HG03045 (cell line): ENCODE data around the gene GRIK5.
"Not testable (repeated sequence)": the region's sequence is repeated elsewhere in the genome, so short reads cannot be mapped to it uniquely, and the experiment has no call there.

Experiments
- ATAC-seq: cut with Tn5 transposase; IDR thresholded peaks from one replicate; pipeline ENCODE4 v1.9.1; 2021; ENCODE audit warnings: mild to moderate bottlenecking, moderate library complexity; ENCODE audit not compliant: unreplicated experiment

Gene GRIK5

DNA sequence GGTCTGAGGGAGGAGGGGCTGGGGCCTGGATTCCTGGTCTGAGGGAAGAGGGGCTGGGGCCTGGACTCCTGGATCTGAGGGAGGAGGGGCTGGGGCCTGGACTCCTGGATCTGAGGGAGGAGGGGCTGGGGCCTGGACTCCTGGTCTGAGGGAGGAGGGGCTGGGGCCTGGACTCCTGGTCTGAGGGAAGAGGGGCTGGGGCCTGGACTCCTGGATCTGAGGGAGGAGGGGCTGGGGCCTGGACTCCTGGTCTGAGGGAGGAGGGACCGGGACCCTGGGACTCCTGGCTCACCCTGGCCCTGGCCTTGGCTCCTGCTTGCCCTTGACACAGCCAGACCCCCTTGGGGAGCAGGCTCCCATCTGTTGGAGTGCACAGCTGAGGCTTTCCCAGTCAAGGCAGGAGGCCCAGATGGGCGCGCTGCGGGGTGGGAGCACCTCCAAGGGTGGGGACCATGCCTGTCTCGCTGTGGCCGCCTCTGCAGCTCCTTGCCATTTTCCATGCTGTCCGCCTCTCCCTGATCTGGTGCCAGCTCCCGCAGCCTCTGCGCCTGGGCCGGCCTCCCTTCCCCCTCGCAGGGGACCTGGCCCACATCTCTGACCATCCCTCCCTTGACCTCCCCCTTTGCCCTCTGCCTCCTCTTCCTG, 78.0 kb downstream of the GRIK5 start:
- not testable (repeated sequence) for ATAC-seq

- no peak for ATAC-seq
Observed at GRCh38 chr19:41991025-41991424, 79.0 kb downstream of the GRIK5 start.

GRCh38 chr19:41990615-41991014, 79.4 kb downstream of the GRIK5 start:
- no peak for ATAC-seq

DNA sequence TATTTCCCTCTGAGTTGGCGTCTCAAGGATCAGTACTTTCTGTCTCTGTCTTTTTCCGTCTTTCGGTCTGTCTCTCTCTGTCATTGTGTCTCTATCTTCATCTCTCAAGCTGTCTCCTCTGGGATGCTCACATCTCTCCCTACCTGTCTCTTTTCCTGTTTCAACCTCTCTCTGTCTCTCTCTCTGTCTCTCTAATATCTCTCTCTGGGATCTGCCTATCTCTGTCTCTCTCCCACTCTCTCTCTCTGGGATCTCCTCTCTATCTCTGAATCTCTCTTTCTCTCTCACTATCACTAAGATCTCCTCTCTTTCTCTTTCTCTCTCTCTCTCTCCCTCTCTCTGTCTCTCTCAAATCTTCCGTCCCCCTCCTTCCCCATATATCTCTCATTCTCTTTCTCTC, 80.0 kb downstream of the GRIK5 start:
- no peak for ATAC-seq

GRCh38 chr19:41988947-41989346, 81.1 kb downstream of the GRIK5 start:
- ATAC-seq, result no peak

- ATAC-seq, result no peak
Observed at GRCh38 chr19:41987141-41987860, 82.7 kb downstream of the GRIK5 start.

DNA sequence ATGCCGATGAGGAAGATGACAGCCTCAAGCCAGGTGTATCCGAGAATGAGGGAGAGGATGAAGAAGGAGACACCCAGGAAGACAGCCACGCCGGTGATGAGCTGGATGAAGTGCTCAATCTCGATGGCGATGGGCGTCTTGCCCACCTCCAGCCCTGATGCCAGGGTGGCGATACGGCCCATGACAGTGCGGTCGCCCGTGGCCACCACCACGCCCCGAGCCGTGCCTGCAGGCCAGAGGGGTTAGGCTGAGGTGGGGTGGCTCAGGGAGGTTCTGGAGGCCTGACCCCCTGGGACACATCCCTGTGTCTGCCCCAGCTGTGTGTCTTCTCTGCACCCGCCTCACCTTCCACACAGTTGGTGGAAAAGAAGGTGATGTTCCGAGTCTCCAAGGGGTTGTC, 85.0 kb downstream of the GRIK5 start:
- ATAC-seq, result no peak

GRCh38 chr19:41981724-41982123, 88.3 kb downstream of the GRIK5 start:
- ATAC-seq, result no peak

DNA sequence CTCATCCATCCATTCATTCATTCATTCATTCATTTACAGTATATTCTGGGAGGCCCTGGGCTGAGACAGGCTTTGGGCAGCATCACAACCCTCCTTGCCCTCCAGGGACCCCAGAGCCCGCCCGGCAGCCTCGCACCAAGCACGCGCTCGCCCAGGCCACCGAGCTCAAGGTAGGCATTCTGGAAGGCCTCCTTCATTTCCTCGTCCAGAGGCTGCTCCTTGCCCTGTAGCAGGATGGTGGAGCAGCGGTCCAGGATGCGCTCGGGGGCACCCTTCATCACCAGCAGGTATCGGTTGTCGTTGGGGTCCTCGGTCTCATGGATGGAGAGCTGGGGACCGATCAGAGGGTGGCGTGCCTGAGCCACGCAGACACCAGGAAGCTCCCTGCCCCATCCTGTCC, 91.5 kb downstream of the GRIK5 start:
- ATAC-seq, result no peak

GRCh38 chr19:41977916-41978315, 92.1 kb downstream of the GRIK5 start:
- ATAC-seq, result no peak

DNA sequence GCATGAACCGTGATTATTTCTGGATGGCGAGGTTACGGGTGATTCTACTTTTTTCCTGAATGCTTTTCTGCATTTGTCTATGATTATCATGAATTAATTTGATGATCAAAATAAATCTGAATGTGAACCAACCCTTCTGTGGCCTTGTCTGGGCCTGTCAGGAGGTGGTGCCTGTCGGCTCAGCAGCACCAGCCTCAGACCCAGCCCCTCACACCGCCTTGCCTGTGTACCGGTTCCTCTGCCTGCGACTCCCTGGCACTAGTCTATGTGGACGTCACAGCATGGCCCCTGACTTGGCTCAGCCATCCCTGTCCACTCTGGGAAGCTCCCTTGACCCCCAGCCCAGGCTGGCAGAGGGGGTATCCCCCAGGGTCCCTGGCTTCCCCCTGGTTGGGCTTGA, 95.4 kb downstream of the GRIK5 start:
- no peak for ATAC-seq

DNA sequence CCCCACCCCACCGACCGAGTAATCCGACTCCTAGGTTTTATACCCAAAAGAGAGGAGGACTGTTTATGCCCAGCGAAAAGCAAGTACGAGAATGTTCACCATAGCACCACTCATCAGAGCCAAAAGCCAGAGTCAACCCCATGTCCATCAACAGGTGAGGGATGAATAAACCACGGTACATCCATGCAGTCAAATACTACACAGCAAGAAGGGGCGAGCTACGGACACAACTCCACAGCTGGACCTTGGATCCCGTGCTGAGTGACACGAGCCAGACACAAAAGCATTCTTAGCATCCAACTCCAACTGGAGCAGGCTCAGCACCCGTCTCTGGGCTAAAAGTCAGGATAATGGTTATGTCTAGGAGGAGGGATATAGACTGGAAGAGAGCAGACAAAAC, 98.6 kb downstream of the GRIK5 start:
- ATAC-seq, result no peak

DNA sequence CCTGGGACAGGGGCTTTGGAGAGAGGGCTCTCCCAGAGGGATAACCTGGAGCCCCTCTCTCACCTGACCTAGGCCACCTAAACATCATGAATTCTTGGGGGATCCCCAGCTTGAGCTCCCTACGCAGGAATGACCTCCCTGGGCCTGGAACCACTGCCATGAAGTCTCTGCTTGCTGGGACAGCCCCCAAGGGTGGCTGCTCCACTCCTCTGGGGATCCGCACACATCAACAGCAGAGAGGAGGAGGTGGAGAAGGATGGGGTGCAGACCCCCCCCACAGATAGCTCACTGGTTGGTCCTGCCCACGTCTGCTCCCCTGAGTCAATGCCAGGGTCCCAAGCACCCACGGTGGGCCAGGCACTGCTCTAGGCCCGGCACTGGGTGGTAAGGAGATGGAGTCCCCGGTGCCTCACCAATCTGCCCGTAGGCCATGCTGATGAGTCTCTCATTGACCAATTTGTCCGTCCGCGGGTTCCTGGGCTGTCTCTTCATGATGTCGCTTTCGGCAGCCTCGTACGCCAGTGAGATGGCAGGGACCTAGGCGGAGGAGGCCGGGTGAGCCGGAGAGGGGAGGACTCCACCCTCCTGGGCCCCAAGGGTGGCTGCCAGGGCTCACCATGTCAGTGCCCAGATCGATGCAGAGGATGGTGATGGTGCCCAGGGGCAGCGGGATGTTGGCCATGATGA, 100.1 kb downstream of the GRIK5 start:
- no peak for ATAC-seq

- ATAC-seq, result no peak
Observed at GRCh38 chr19:41968751-41969595, 101.0 kb downstream of the GRIK5 start.

GRCh38 chr19:41967054-41967783, 102.8 kb downstream of the GRIK5 start:
- ATAC-seq, result no peak

DNA sequence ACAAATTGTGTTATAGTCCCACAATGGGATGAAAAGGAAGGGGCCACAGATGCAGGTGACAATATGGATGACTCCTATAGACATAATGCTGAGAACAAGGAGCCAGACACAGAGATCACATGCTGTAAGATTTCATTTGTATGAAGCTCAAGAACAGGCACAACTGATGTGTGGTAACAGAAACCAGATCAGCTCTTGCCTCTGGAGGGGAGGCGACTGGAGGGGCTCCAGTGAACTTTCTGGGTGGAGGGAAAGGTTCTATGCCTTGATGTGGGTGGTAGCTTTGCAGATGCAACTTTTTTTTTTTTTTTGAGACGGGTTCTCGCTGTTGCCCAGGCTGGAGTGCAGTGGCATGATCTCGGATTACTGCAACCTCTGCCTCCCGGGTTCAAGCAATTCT, 104.9 kb downstream of the GRIK5 start:
- ATAC-seq, result no peak

- no peak for ATAC-seq
Observed at GRCh38 chr19:41960973-41961372, 109.0 kb downstream of the GRIK5 start.

GRCh38 chr19:41959056-41960053, 110.7 kb downstream of the GRIK5 start, which contains the start of gene RABAC1:
Gene RABAC1 (minus strand): TSS chr19:41959321. CDS start chr19:41959292, 29 bp downstream.
- peak; percentile 77 for ATAC-seq

- peak; percentile 64 for ATAC-seq
Observed at GRCh38 chr19:41958367-41959055, 111.5 kb downstream of the GRIK5 start.
